ENCODE results near the gene MRGPRE.
"Not testable (repeated sequence)": the region's sequence is repeated elsewhere in the genome, so short reads cannot be mapped to it uniquely, and the experiment has no call there.

The MRGPRE gene

DNA sequence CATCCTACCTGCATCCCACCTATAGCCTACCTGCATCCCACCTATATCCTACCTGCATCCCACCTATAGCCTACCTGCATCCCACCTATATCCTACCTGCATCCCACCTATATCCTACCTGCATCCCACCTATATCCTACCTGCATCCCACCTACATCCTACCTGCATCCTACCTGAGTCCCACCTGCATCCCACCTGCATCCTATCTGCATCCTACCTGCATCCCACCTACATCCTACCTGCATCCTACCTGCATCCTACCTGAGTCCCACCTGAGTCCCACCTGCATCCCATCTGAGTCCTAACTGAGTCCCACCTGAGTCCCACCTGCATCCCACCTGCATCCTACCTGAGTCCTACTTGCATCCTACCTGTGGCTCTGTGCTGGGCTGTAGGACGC is 25.3 kb upstream of the MRGPRE start:
- not testable (repeated sequence) for H3K27me3 ChIP-seq (ENCODE audit: control insufficient read depth, low read length); H3K36me3 ChIP-seq (ENCODE audit: control insufficient read depth, low read length); H3K4me1 ChIP-seq (ENCODE audit: control insufficient read depth, low read length); H3F3A ChIP-seq (ENCODE audit: control insufficient read depth, insufficient read depth); H3K4me2 ChIP-seq (ENCODE audit: low read length); H3K27ac ChIP-seq (ENCODE audit: low read depth, low read length); H3K9me2 ChIP-seq (replicated peaks; ENCODE audit: control insufficient read depth, low read length); H3K79me2 ChIP-seq (ENCODE audit: control insufficient read depth, low read length); H3K4me3 ChIP-seq (ENCODE audit: low read length); H3K9me3 ChIP-seq (ENCODE audit: control insufficient read depth, insufficient read depth, low read length); H4K20me1 ChIP-seq (ENCODE audit: control insufficient read depth, insufficient read depth, low read depth, low read length)

DNA sequence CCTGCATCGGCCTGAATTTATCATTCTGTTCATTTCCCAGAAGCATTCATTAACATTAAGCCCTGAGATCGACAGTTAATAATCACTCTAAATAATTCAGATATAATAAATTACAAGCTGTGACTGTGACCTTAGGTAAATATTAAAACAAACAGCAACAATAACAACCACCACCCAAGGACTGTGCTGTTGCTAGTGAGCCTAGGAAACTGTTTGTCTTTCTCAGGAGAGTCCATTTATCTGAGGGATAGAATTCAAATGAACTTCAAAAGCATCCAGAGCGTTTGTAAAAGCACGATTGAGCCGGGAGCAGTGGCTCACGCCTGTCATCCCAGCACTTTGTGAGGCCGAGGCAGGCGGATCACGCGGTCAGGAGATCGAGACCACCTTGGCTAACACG is 23.0 kb upstream of the MRGPRE start:
- not testable (repeated sequence) for H4K20me1 ChIP-seq (ENCODE audit: control insufficient read depth, insufficient read depth, low read depth, low read length); H3K27me3 ChIP-seq (ENCODE audit: control insufficient read depth, low read length); H3F3A ChIP-seq (ENCODE audit: control insufficient read depth, insufficient read depth); H3K27ac ChIP-seq (ENCODE audit: low read depth, low read length); H3K9me3 ChIP-seq (ENCODE audit: control insufficient read depth, insufficient read depth, low read length); H3K79me2 ChIP-seq (ENCODE audit: control insufficient read depth, low read length); H3K9me2 ChIP-seq (replicated peaks; ENCODE audit: control insufficient read depth, low read length); H3K4me2 ChIP-seq (ENCODE audit: low read length); H3K4me1 ChIP-seq (ENCODE audit: control insufficient read depth, low read length); H3K4me3 ChIP-seq (ENCODE audit: low read length); H3K36me3 ChIP-seq (ENCODE audit: control insufficient read depth, low read length)

DNA sequence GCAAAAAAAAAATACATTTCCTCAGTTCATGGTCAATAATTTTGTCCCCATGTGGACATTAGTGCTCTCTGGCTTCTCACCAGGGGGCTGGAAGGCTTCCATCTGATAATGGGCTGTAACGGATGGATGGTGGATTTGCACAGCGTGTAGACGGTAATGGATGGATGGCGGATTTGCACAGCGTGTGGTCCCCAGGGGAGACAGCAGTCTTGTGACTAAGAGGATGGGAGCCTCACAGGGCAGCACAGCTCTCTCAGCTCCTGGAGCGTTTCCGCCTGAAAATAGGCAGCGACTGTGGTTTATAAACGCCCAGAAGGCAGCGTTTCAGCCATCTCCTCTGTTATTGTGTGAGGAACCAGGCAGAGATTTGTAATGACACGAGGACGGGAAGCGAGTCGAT is 22.6 kb upstream of the MRGPRE start:
- H3K9me3 ChIP-seq (ENCODE audit: control insufficient read depth, insufficient read depth, low read length); H3K4me2 ChIP-seq (ENCODE audit: low read length); H3F3A ChIP-seq (ENCODE audit: control insufficient read depth, insufficient read depth); H3K27me3 ChIP-seq (ENCODE audit: control insufficient read depth, low read length); H3K4me3 ChIP-seq (ENCODE audit: low read length); H3K9me2 ChIP-seq (replicated peaks; ENCODE audit: control insufficient read depth, low read length); H3K27ac ChIP-seq (ENCODE audit: low read depth, low read length); H3K79me2 ChIP-seq (ENCODE audit: control insufficient read depth, low read length); H3K4me1 ChIP-seq (ENCODE audit: control insufficient read depth, low read length); H4K20me1 ChIP-seq (ENCODE audit: control insufficient read depth, insufficient read depth, low read depth, low read length); H3K36me3 ChIP-seq (ENCODE audit: control insufficient read depth, low read length): not testable (repeated sequence)

DNA sequence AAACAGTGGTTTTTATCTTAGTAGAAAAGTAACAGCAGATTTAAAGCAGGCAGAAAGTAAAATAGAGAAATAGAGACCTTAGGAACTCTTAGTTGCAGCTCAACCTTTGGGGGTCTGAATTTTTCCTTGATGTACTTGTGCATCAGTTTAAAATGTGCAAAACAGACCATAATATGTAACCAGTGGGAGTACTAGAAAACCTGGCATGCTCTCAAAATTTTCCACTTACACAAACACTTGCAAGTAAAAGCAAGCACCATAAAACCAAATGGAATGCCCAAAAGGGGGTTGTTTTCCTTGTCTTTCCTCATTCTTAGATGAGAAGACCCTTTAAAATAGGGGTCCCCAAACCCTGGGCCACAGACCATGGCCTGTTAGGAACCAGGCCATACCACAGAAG is 12.9 kb upstream of the MRGPRE start:
- H3K9me3 ChIP-seq (ENCODE audit: control insufficient read depth, insufficient read depth, low read length), result no peaks in the 10 kb centered on the region
- no peaks in the 10 kb centered on the region for H4K20me1 ChIP-seq (ENCODE audit: control insufficient read depth, insufficient read depth, low read depth, low read length)
- no peaks in the 10 kb centered on the region for H3F3A ChIP-seq (ENCODE audit: control insufficient read depth, insufficient read depth)
- no peaks in the 10 kb centered on the region for H3K27me3 ChIP-seq (ENCODE audit: control insufficient read depth, low read length)
- H3K4me1 ChIP-seq (ENCODE audit: control insufficient read depth, low read length), result no peaks in the 10 kb centered on the region
- H3K4me3 ChIP-seq (ENCODE audit: low read length), result no peak overlapping the region
- H3K36me3 ChIP-seq (ENCODE audit: control insufficient read depth, low read length), result no peaks in the 10 kb centered on the region
- H3K27ac ChIP-seq (ENCODE audit: low read depth, low read length), result no peak overlapping the region
- TF ChIP-seq, protein P1, sequence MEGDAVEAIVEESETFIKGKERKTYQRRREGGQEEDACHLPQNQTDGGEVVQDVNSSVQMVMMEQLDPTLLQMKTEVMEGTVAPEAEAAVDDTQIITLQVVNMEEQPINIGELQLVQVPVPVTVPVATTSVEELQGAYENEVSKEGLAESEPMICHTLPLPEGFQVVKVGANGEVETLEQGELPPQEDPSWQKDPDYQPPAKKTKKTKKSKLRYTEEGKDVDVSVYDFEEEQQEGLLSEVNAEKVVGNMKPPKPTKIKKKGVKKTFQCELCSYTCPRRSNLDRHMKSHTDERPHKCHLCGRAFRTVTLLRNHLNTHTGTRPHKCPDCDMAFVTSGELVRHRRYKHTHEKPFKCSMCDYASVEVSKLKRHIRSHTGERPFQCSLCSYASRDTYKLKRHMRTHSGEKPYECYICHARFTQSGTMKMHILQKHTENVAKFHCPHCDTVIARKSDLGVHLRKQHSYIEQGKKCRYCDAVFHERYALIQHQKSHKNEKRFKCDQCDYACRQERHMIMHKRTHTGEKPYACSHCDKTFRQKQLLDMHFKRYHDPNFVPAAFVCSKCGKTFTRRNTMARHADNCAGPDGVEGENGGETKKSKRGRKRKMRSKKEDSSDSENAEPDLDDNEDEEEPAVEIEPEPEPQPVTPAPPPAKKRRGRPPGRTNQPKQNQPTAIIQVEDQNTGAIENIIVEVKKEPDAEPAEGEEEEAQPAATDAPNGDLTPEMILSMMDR (IDR thresholded peaks at IDR 0.05; ENCODE audit: low read depth, low read length, poor library complexity, severe bottlenecking), result no peak
- no peak for TF ChIP-seq EZH2phosphoT487 (IDR thresholded peaks at IDR 0.05; ENCODE audit: borderline replicate concordance, low read length)
- no peak overlapping the region for H3K4me2 ChIP-seq (ENCODE audit: low read length)
- H3K79me2 ChIP-seq (ENCODE audit: control insufficient read depth, low read length), result no peaks in the 10 kb centered on the region
- no peaks in the 10 kb centered on the region for H3K9me2 ChIP-seq (replicated peaks; ENCODE audit: control insufficient read depth, low read length)

DNA sequence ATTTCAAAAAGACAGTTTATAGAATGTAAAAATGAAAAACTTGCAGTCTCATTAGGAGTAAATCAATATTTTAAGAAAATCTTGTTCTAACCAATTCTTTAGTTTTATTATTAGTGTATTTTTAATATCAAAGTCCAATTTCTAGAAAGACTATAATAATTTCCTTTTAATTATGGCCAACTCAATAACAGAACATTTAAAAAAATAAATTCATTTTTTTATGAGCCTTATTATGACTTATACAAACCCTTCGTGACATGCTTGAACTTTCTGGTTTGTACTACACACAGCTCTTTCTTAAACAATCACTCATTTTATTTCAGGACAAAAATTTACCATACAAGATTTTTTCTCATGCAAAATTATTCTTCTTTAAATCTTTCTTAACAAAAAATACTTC is 11.7 kb upstream of the MRGPRE start:
- H3K9me2 ChIP-seq (replicated peaks; ENCODE audit: control insufficient read depth, low read length), result no peaks in the 10 kb centered on the region
- no peaks in the 10 kb centered on the region for H3K27me3 ChIP-seq (ENCODE audit: control insufficient read depth, low read length)
- no peaks in the 10 kb centered on the region for H3K79me2 ChIP-seq (ENCODE audit: control insufficient read depth, low read length)
- H3K9me3 ChIP-seq (ENCODE audit: control insufficient read depth, insufficient read depth, low read length), result no peaks in the 10 kb centered on the region
- H3K4me2 ChIP-seq (ENCODE audit: low read length), result no peak overlapping the region
- no peaks in the 10 kb centered on the region for H3F3A ChIP-seq (ENCODE audit: control insufficient read depth, insufficient read depth)
- TF ChIP-seq, protein P1 (IDR thresholded peaks at IDR 0.05; ENCODE audit: low read depth, low read length, poor library complexity, severe bottlenecking), result no peak
- no peak for TF ChIP-seq EZH2phosphoT487 (IDR thresholded peaks at IDR 0.05; ENCODE audit: borderline replicate concordance, low read length)
- H3K27ac ChIP-seq (ENCODE audit: low read depth, low read length), result no peak overlapping the region
- no peaks in the 10 kb centered on the region for H3K4me1 ChIP-seq (ENCODE audit: control insufficient read depth, low read length)
- no peak overlapping the region for H3K4me3 ChIP-seq (ENCODE audit: low read length)
- no peaks in the 10 kb centered on the region for H3K36me3 ChIP-seq (ENCODE audit: control insufficient read depth, low read length)
- no peaks in the 10 kb centered on the region for H4K20me1 ChIP-seq (ENCODE audit: control insufficient read depth, insufficient read depth, low read depth, low read length)
